SJCRH30 (cell line): ENCODE measurements around the gene C19orf12. TPM values are rescaled to one million over a fixed set of nuclear protein-coding genes. Genes with fewer than 3 reads are reported as not detected.
"Not testable (repeated sequence)": the region's sequence is repeated elsewhere in the genome, so short reads cannot be mapped to it uniquely, and the experiment has no call there.

Experiments
- DNase-seq, 2 experiments: peaks; one replicate each; pipeline ENCODE4 v3.0.0-alpha.2; 2015 to 2020
- H3K27ac ChIP-seq: fragments of 250-450 bp; sonication (Bioruptor Pico); 2 replicates; pipeline ENCODE4 v1.5.1; 2020; ENCODE audit warnings: mild to moderate bottlenecking, moderate library complexity
- H3K27me3 ChIP-seq: fragments of 250-450 bp; sonication (Bioruptor Pico); 2 replicates; pipeline ENCODE4 v1.5.1; 2020; ENCODE audit warnings: mild to moderate bottlenecking, moderate library complexity
- H3K36me3 ChIP-seq: fragments of 250-450 bp; sonication (Bioruptor Pico); 2 replicates; pipeline ENCODE4 v1.5.1; 2020; ENCODE audit warnings: mild to moderate bottlenecking, moderate library complexity
- H3K4me1 ChIP-seq: fragments of 250-450 bp; sonication (Bioruptor Pico); 2 replicates; pipeline ENCODE4 v1.5.1; 2020; ENCODE audit warnings: mild to moderate bottlenecking, moderate library complexity
- H3K4me3 ChIP-seq: fragments of 250-450 bp; sonication (Bioruptor Pico); 2 replicates; pipeline ENCODE4 v1.5.1; 2020; ENCODE audit warnings: mild to moderate bottlenecking, moderate library complexity
- H3K9me3 ChIP-seq: fragments of 250-450 bp; sonication (Bioruptor Pico); replicated peaks from 2 replicates; pipeline ENCODE4 v1.5.1; 2020; ENCODE audit warnings: mild to moderate bottlenecking, moderate library complexity
- total RNA-seq: library from RNA; depleted of rRNA; stranded (reverse); fragments of >200 nt; shearing (Covaris generic); gene quantifications from 2 replicates; pipeline ENCODE4 v1.2.3, GENCODE V29; 2014

The C19orf12 gene
- total RNA-seq, 1 experiment from 2014 or later, result 26.4 TPM

- no peak for DNase-seq
- H3K4me3 ChIP-seq, result no peak overlapping the region
- no peaks in the 10 kb centered on the region for H3K36me3 ChIP-seq
- no peaks in the 10 kb centered on the region for H3K27me3 ChIP-seq
- H3K4me1 ChIP-seq, result no peaks in the 10 kb centered on the region
- no peak overlapping the region for H3K27ac ChIP-seq
- no peaks in the 10 kb centered on the region for H3K9me3 ChIP-seq
These were observed 2.1 kb downstream of the C19orf12 start for GRCh38 chr19:29712744-29713516.

- Histone ChIP-seq H3K27ac (no peak overlapping the region), H3K4me1 (no peaks in the 10 kb centered on the region), H3K9me3 (no peaks in the 10 kb centered on the region), H3K36me3 (no peaks in the 10 kb centered on the region), H3K27me3 (no peaks in the 10 kb centered on the region), H3K4me3 (no peak overlapping the region)
- DNase-seq, result no peak
These were observed 3.4 kb downstream of the C19orf12 start for GRCh38 chr19:29711584-29712132.

GRCh38 chr19:29709440-29709798, 5.6 kb downstream of the C19orf12 start:
- H3K4me3 ChIP-seq, H3K36me3 ChIP-seq, H3K27me3 ChIP-seq, H3K27ac ChIP-seq, H3K4me1 ChIP-seq, H3K9me3 ChIP-seq, DNase-seq: not testable (repeated sequence)

- no peaks in the 10 kb centered on the region for H3K9me3 ChIP-seq
- no peaks in the 10 kb centered on the region for H3K27me3 ChIP-seq
- H3K4me1 ChIP-seq, result no peaks in the 10 kb centered on the region
- H3K27ac ChIP-seq, result no peak overlapping the region
- H3K4me3 ChIP-seq, result no peak overlapping the region
- no peaks in the 10 kb centered on the region; the same call in 1 of the 2 replicates for H3K36me3 ChIP-seq
- DNase-seq, result no peak
These were observed 6.3 kb downstream of the C19orf12 start for GRCh38 chr19:29708554-29709439.

- Histone ChIP-seq H3K27ac (no peak overlapping the region), H3K9me3 (no peaks in the 10 kb centered on the region), H3K27me3 (no peaks in the 10 kb centered on the region), H3K4me3 (no peak overlapping the region), H3K36me3 (no peaks in the 10 kb centered on the region; the same call in 1 of the 2 replicates), H3K4me1 (no peaks in the 10 kb centered on the region)
- no peak for DNase-seq
These were observed 8.4 kb downstream of the C19orf12 start for GRCh38 chr19:29706635-29707034.

GRCh38 chr19:29705706-29706105, 9.4 kb downstream of the C19orf12 start:
- H3K9me3 ChIP-seq, result no peaks in the 10 kb centered on the region
- no peak for DNase-seq
- H3K27ac ChIP-seq, result no peak overlapping the region
- no peaks in the 10 kb centered on the region for H3K4me1 ChIP-seq
- H3K4me3 ChIP-seq, result no peak overlapping the region
- H3K36me3 ChIP-seq, result no peaks in the 10 kb centered on the region; the same call in 1 of the 2 replicates
- H3K27me3 ChIP-seq, result no peaks in the 10 kb centered on the region

GRCh38 chr19:29704562-29705558, 10.2 kb downstream of the C19orf12 start:
- no peaks in the 10 kb centered on the region for H3K4me1 ChIP-seq
- H3K27ac ChIP-seq, result no peak overlapping the region
- H3K36me3 ChIP-seq, result no peaks in the 10 kb centered on the region; the same call in 1 of the 2 replicates
- H3K4me3 ChIP-seq, result no peak overlapping the region
- H3K27me3 ChIP-seq, result no peaks in the 10 kb centered on the region
- DNase-seq, result no peak
- no peaks in the 10 kb centered on the region for H3K9me3 ChIP-seq

- no peak overlapping the region for H3K27ac ChIP-seq
- DNase-seq, result no peak
- H3K4me3 ChIP-seq, result no peak overlapping the region
- H3K27me3 ChIP-seq, result no peaks in the 10 kb centered on the region
- no peaks in the 10 kb centered on the region for H3K4me1 ChIP-seq
- no peaks in the 10 kb centered on the region; the same call in 1 of the 2 replicates for H3K36me3 ChIP-seq
- no peaks in the 10 kb centered on the region for H3K9me3 ChIP-seq
These were observed 12.1 kb downstream of the C19orf12 start for GRCh38 chr19:29702963-29703320.

- Histone ChIP-seq H3K9me3 (no peaks in the 10 kb centered on the region), H3K36me3 (no peaks in the 10 kb centered on the region; the same call in 1 of the 2 replicates), H3K27me3 (no peaks in the 10 kb centered on the region), H3K4me3 (no peak overlapping the region), H3K27ac (no peak overlapping the region), H3K4me1 (no peaks in the 10 kb centered on the region)
- no peak for DNase-seq
These were observed 12.7 kb downstream of the C19orf12 start for GRCh38 chr19:29702161-29702962.

- Histone ChIP-seq H3K36me3 (no peaks in the 10 kb centered on the region; the same call in 1 of the 2 replicates), H3K4me1 (no peaks in the 10 kb centered on the region), H3K27ac (no peak overlapping the region), H3K4me3 (no peak overlapping the region), H3K27me3 (no peaks in the 10 kb centered on the region), H3K9me3 (no peaks in the 10 kb centered on the region)
- DNase-seq, result no peak
These were observed 14.6 kb downstream of the C19orf12 start for GRCh38 chr19:29700498-29700897.

GRCh38 chr19:29699861-29700260, 15.2 kb downstream of the C19orf12 start:
- DNase-seq, result no peak
- Histone ChIP-seq H3K4me3 (no peak overlapping the region), H3K27me3 (no peaks in the 10 kb centered on the region)

GRCh38 chr19:29697523-29698261, 17.4 kb downstream of the C19orf12 start:
- Histone ChIP-seq H3K27ac (no peak overlapping the region), H3K36me3 (no peaks in the 10 kb centered on the region; the same call in 1 of the 2 replicates), H3K27me3 (no peaks in the 10 kb centered on the region), H3K4me1 (no peaks in the 10 kb centered on the region), H3K9me3 (no peaks in the 10 kb centered on the region), H3K4me3 (no peak overlapping the region)
- DNase-seq, result no peak

More at GRCh38 chr19:29699861-29700260, 15.2 kb downstream of the C19orf12 start:
- Histone ChIP-seq H3K9me3 (no peaks in the 10 kb centered on the region), H3K4me1 (no peaks in the 10 kb centered on the region), H3K36me3 (no peaks in the 10 kb centered on the region; the same call in 1 of the 2 replicates), H3K27ac (no peak overlapping the region)

GRCh38 chr19:29696565-29696846, 18.6 kb downstream of the C19orf12 start:
- no peak overlapping the region for H3K4me3 ChIP-seq
- no peaks in the 10 kb centered on the region for H3K27me3 ChIP-seq
- H3K9me3 ChIP-seq, result no peaks in the 10 kb centered on the region

More at GRCh38 chr19:29696565-29696846, 18.6 kb downstream of the C19orf12 start:
- DNase-seq, result no peak
- Histone ChIP-seq H3K27ac (no peak overlapping the region), H3K36me3 (no peaks in the 10 kb centered on the region), H3K4me1 (no peaks in the 10 kb centered on the region)
